ENCODE results near the gene B2M. TPM values are rescaled to one million over a fixed set of nuclear protein-coding genes. Genes with fewer than 3 reads are reported as not detected.
"Not testable (repeated sequence)": the region's sequence is repeated elsewhere in the genome, so short reads cannot be mapped to it uniquely, and the experiment has no call there.

Gene B2M
- total RNA-seq, 2 experiments from 2014 or later = 4,476 to 4,587 TPM

DNA sequence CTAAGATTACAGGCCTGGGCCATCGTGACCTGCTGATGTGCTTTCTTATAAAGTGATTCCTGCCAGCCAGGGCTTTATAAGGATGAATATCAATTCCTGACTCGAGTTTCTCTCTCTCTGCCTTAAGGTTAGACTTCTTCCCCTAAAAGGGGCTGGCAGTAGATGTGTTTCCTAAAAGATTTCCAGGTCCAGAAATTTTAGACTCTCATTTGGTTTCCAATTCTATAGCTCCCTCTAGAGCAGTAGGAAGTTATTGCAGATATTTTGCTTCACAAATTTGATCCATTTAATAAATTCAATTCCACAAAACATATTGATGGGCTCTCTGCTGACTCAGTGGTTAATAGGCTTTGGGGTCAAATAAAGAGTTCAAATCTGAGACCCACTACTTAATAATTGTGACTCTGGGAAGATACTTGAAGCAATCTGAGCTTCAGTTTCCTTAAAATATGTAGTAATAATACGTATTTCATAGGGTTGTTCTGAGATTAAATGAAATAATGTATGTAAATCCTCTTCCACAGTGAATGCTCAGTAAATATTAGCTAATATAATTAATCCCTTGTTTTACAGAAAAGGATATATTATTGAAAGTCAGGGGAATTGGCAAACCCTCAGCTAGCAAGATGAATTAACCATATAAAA lies 27.1 kb downstream of the B2M start:
- intact Hi-C loops (cut with micrococcal nuclease) = loop anchor here (5.0 kb wide), 2 partner anchors 146 to 161 kb away; no protein-coding TSS in a partner anchor
- Mint-ChIP-seq H3K9me3 (peaks cover 2% of the 10 kb centered on the region), H3K36me3 (ENCODE audit: low read depth) (peaks cover 16% of the 10 kb centered on the region), H3K27ac (peak overlapping the region; percentile 86), H3K4me1 (ENCODE audit: low read depth) (peaks cover 53% of the 10 kb centered on the region), H3K4me3 (peak overlapping the region; percentile 67), H3K27me3 (no peaks in the 10 kb centered on the region)
- no peak for ATAC-seq
- POLR2A ChIA-PET = interaction anchor here (0.7 to 37.9 kb wide), 4 partner anchors 20 to 104 kb away, joined by 3 to 1862 read pairs (median 785); partner anchors contain the start of genes B2M, PATL2 and SPG11
- TF ChIP-seq, protein P1, sequence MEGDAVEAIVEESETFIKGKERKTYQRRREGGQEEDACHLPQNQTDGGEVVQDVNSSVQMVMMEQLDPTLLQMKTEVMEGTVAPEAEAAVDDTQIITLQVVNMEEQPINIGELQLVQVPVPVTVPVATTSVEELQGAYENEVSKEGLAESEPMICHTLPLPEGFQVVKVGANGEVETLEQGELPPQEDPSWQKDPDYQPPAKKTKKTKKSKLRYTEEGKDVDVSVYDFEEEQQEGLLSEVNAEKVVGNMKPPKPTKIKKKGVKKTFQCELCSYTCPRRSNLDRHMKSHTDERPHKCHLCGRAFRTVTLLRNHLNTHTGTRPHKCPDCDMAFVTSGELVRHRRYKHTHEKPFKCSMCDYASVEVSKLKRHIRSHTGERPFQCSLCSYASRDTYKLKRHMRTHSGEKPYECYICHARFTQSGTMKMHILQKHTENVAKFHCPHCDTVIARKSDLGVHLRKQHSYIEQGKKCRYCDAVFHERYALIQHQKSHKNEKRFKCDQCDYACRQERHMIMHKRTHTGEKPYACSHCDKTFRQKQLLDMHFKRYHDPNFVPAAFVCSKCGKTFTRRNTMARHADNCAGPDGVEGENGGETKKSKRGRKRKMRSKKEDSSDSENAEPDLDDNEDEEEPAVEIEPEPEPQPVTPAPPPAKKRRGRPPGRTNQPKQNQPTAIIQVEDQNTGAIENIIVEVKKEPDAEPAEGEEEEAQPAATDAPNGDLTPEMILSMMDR (IDR thresholded peaks at IDR 0.05) = peak; percentile 85
- CTCF ChIA-PET = interaction anchor here (0.6 to 16.4 kb wide), 35 partner anchors 8 to 193 kb away, joined by 3 to 333 read pairs (median 6); partner anchors contain the start of genes B2M, PATL2 and SPG11
- no peak for DNase-seq

DNA sequence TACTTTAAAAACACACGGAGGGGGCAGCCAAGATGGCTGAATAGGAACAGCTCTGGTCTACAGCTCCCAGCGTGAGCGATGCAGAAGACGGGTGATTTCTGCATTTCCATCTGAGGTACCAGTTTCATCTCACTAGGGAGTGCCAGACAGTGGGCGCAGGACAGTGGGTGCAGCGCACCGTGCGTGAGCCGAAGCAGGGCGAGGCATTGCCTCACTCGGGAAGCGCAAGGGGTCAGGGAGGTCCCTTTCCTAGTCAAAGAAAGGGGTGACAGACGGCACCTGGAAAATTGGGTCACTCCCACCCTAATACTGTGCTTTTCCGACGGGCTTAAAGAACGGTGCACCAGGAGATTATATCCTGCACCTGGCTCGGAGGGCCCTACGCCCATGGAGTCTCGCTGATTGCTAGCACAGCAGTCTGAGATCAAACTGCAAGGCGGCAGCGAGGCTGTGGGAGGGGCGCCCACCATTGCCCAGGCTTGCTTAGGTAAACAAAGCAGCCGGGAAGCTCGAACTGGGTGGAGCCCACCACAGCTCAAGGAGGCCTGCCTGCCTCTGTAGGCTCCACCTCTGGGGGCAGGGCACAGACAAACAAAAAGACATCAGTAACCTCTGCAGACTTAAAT lies 28.0 kb downstream of the B2M start:
- DNase-seq, H3K27me3 Mint-ChIP-seq, H3K4me3 Mint-ChIP-seq, H3K9me3 Mint-ChIP-seq, ATAC-seq: not testable (repeated sequence)
- POLR2A ChIA-PET = interaction anchor here (0.7 to 37.9 kb wide), 3 partner anchors 20 to 65 kb away, joined by 3 to 1862 read pairs (median 1567); partner anchors contain the start of genes B2M, PATL2 and SPG11
- H3K27ac Mint-ChIP-seq = peak overlapping the region; percentile 30
- H3K36me3 Mint-ChIP-seq (ENCODE audit: low read depth) = peaks cover 14% of the 10 kb centered on the region
- intact Hi-C loops (cut with micrococcal nuclease) = loop anchor here (5.0 kb wide), 2 partner anchors 147 to 162 kb away; no protein-coding TSS in a partner anchor
- CTCF ChIA-PET = interaction anchor here (0.7 to 16.4 kb wide), 25 partner anchors 7 to 161 kb away, joined by 3 to 333 read pairs (median 10); partner anchors contain the start of genes B2M, PATL2 and SPG11
- peaks cover 46% of the 10 kb centered on the region for H3K4me1 Mint-ChIP-seq (ENCODE audit: low read depth)

DNA sequence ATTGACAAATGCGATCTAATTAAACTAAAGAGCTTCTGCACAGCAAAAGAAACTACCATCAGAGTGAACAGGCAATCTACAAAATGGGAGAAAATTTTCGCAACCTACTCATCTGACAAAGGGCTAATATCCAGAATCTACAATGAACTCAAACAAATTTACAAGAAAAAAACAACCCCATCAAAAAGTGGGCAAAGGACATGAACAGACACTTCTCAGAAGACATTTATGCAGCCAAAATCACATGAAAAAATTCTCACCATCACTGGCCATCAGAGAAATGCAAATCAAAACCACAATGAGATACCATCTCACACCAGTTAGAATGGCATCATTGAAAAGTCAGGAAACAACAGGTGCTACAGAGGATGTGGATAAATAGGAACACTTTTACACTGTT lies 32.1 kb downstream of the B2M start:
- peaks cover 12% of the 10 kb centered on the region for H3K9me3 Mint-ChIP-seq
- CTCF ChIA-PET; POLR2A ChIA-PET; DNase-seq; intact Hi-C loops (cut with micrococcal nuclease); H3K27me3 Mint-ChIP-seq; H3K4me3 Mint-ChIP-seq; H3K27ac Mint-ChIP-seq; ATAC-seq: not testable (repeated sequence)
- H3K4me1 Mint-ChIP-seq (ENCODE audit: low read depth) = peaks cover 13% of the 10 kb centered on the region
- H3K36me3 Mint-ChIP-seq (ENCODE audit: low read depth) = peaks cover 12% of the 10 kb centered on the region

DNA sequence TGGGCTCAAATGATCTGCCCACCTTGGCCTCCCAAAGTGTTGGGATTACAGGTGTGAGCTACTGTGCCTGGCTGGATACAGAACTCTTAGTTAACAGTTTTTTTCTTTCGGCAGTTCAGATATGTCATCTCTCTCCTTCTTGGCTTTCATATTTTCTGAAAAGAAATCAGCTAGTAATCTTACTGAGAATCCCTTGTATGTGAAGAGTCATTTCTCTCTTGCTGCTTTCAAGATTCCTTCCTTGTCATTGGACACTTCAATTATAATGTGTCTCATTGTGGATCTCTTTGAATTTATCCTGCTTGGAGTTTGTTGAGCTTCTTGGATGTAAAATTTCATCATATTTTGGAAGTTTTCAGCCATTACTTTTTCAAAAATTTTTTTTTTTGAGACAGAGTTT lies 42.0 kb downstream of the B2M start:
- POLR2A ChIA-PET = interaction anchor here (0.6 to 1.2 kb wide), 3 partner anchors 42 to 170 kb away, joined by 3 to 4 read pairs (median 3); partner anchors contain the start of genes B2M and PATL2
- no peak overlapping the region for H3K27ac Mint-ChIP-seq

DNA sequence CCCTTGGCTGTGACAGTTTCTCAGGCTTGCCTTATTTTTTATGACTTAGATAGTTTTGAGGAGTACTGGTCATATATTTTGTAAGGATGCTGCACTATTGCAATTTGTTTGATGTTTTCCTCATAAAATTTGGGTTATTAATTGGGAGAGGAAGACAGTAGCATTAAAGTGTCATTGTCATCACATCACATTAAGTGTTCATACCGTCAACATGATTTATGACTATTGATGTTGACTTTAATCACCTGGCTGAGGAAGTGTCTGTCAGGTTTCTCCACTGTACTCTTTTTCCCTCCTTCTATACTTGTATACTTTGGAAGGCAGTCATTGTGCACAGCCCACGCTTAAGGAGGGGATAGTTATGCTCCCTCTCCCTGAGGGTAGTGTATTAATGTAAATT lies 51.9 kb downstream of the B2M start:
- ATAC-seq (no peak), DNase-seq (no peak)
- Mint-ChIP-seq H3K36me3 (ENCODE audit: low read depth) (peaks cover 2% of the 10 kb centered on the region), H3K9me3 (no peaks in the 10 kb centered on the region), H3K4me1 (ENCODE audit: low read depth) (no peaks in the 10 kb centered on the region), H3K27ac (no peak overlapping the region), H3K27me3 (no peaks in the 10 kb centered on the region), H3K4me3 (no peak overlapping the region)
- TF ChIP-seq, protein P1 (IDR thresholded peaks at IDR 0.05) = no peak
- ChIA-PET POLR2A (no interaction called here), CTCF (no interaction called here)
- intact Hi-C loops (cut with micrococcal nuclease) = no loop called here

More for the DNA sequence above, 42.0 kb downstream of the B2M start:
- Mint-ChIP-seq H3K36me3 (ENCODE audit: low read depth) (peaks cover 40% of the 10 kb centered on the region), H3K4me1 (ENCODE audit: low read depth) (peaks cover 21% of the 10 kb centered on the region), H3K4me3 (no peak overlapping the region), H3K9me3 (peaks cover 27% of the 10 kb centered on the region), H3K27me3 (no peaks in the 10 kb centered on the region)
- intact Hi-C loops (cut with micrococcal nuclease) = no loop called here
- ATAC-seq = no peak
- DNase-seq = no peak
- TF ChIP-seq, protein P1 (IDR thresholded peaks at IDR 0.05) = no peak
- CTCF ChIA-PET = interaction anchor here (0.6 to 4.7 kb wide), 5 partner anchors 16 to 179 kb away, joined by 3 to 27 read pairs (median 3); partner anchors contain the start of gene TRIM69
